Medulla oblongata (tissue), 1 donor: Measurements from ENCODE around the gene ARL5B.
"Not testable (repeated sequence)": the region's sequence is repeated elsewhere in the genome, so short reads cannot be mapped to it uniquely, and the experiment has no call there.

Source experiments
- DNase-seq: peaks from one replicate; pipeline ENCODE4 v3.0.0-alpha.2; 2015; ENCODE audit errors: extremely low spot score

ARL5B gene, protein sequence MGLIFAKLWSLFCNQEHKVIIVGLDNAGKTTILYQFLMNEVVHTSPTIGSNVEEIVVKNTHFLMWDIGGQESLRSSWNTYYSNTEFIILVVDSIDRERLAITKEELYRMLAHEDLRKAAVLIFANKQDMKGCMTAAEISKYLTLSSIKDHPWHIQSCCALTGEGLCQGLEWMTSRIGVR

GRCh38 chr10:18659125-18659818 lies at the start of gene ARL5B:
Gene ARL5B (plus strand): TSS chr10:18659431. CDS start chr10:18659638, 207 bp downstream.
- peak; percentile 97 for DNase-seq

DNA sequence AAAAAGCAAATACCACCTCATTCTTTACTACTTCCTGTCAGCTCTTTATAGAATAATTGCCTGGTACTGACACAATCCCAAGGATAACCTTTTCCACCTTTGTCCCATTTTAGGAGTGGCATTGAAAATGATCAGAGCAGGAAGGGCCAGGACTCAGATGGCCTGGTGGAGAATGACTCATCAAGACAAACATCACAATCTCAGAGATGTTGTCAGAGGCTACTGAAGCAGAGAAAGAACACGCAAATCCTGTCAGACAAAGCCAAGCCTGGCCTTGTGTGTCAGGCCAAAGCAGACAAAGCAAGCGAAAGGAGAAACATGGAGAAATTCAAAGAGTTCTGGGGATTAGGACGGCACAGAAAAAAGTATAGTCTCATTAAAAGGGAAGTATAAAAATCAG lies 48.7 kb upstream of the ARL5B start:
- DNase-seq = no peak

DNA sequence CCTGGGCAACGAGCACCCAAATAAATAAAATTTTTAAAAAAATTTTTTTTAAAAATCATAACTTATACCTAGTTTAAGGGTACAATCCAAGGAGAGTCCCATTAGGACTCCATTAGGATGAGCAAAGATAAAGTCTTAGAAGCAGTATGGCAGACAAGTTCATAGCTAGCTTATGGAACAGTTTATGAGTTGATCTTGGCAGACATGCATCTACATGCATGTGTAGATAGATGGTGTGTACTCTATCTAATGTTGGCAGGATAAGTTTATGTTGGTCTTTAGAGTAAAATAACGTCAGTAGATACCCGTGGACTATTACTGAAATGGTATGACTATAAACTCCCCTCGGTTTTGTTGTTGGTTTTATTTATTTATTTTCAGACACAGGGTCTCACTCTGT lies 48.1 kb upstream of the ARL5B start:
- DNase-seq = no peak

DNA sequence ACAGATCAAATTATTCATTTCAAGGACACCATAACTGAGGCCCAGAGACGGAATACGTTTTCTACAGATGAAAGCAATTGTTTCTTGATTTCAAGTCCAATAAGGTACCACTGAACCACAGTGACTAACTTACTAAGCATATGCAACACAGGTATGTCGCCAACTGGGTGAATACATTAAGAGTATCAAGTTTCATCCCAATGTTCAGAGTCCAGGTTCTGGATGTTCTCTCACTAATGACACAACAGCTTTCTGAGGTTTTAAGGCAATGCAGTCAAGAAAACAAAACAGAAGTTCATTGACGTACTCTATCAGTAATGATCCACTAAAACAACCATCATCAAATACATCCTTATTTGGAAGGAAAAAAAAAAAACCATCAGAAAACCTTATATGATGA lies 43.6 kb upstream of the ARL5B start:
- no peak for DNase-seq

- DNase-seq = no peak
Measured at GRCh38 chr10:18616337-18616736, 42.9 kb upstream of the ARL5B start.

DNA sequence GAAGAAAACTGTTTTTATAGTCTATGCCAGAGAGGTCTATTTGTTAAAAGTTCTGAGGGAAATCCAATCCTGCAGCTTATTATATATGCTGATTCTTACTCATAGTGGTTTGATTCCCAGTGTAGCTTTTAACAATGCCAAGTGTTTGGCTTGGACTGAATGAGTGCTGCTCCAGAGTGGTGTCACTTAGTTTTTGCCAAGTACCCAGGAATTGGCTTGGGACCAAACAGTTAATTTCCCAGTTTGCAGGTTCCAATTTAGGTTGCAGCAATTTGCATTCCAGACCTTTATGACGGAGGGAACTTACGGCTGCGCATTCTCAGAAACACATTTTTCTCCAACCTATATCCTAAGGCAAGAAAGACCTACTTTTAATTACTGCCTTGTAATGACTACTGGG lies 40.2 kb upstream of the ARL5B start:
- DNase-seq = peak; percentile 47

DNA sequence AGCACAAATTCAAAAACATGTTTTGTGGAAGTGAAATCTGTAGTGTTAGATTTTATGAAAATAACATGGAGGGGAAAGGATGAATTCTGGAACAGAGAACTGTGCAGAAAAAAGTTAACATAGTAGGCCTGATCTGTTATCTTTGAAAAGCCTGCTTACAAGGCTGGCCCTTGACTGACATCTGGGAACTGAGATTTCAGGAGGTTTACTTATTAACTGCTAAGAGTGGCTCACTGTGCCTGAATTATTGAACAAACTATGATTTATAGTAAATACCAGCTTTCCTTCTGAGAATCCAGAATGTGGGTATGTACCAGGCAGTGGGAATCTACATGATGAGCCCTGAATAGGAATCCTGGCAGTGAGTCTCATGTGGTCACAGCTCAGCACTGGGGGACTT lies 38.4 kb upstream of the ARL5B start:
- no peak for DNase-seq

DNA sequence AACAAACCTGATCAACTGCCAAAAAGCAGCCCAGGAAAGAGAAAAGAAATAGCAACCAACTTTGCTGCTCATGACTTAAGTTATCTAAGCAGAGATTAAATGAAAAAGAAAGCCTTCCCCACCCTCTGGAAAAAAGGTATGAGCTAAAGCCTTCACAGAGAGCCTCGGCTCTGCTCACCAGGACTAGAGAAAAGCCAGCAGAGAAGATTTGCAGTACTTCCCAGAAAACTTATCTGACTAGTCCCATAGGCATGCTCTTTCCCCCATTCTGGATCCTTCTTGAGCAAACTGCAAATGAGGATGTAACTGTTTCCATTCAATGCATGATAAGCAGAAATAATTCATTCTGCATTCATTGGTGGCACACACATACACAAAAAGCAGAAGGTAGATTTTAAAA lies 35.6 kb upstream of the ARL5B start:
- not testable (repeated sequence) for DNase-seq

- DNase-seq = no peak
Measured at GRCh38 chr10:18625886-18626285, 33.3 kb upstream of the ARL5B start.

- DNase-seq = not testable (repeated sequence)
Measured at GRCh38 chr10:18627452-18628018, 31.7 kb upstream of the ARL5B start.

DNA sequence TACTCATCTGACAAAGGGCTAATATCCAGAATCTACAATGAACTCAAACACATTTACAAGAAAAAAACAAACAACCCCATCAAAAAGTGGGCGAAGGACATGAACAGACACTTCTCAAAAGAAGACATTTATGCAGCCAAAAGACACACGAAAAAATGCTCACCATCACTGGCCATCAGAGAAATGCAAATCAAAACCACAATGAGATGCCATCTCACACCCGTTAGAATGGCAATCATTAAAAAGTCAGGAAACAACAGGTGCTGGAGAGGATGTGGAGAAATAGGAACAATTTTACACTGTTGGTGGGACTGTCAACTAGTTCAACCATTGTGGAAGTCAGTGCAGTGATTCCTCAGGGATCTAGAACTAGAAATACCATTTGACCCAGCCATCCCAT lies 26.7 kb upstream of the ARL5B start:
- DNase-seq = not testable (repeated sequence)

- DNase-seq = no peak
Measured at GRCh38 chr10:18635995-18636394, 23.2 kb upstream of the ARL5B start.

GRCh38 chr10:18637400-18637799 lies 21.8 kb upstream of the ARL5B start:
- DNase-seq = not testable (repeated sequence)

- DNase-seq = not testable (repeated sequence)
Measured at GRCh38 chr10:18639719-18640118, 19.5 kb upstream of the ARL5B start.

DNA sequence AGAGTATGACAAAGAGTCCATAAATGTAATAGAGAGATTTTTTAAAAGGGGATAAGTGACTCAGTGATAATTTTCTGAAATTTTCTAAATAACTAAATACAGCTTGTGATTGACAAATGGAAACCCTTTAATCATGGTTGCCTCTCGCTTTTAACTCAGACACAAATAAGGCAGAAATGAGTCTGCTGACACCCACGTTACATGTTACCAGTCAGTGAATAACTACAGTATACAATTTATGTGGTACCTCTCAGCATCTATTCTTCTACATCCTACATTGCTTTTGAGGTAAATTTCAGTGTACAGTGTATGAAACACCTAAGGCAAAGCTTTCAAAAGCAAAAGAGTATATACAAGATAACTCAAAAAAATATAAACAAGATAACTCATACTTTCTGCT lies 12.1 kb upstream of the ARL5B start:
- no peak for DNase-seq

DNA sequence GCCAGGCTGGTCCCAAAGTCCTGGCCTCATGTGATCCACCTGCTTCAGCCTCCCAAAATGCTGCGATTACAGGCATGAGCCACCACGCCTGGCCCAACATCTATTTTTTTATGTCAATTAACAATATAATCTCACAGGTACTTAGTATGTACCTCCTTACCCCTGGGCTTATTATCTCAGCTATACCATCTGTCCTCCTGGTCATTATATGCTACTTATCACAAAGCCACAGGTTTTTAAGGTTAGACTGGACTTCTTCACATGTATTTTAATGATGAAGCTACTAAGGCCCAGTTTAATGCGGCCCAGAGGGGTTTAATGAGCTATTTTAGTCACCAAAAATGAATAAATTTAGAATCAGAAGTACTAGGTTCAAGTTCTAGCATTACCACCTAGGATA lies 11.3 kb upstream of the ARL5B start:
- DNase-seq = no peak

DNA sequence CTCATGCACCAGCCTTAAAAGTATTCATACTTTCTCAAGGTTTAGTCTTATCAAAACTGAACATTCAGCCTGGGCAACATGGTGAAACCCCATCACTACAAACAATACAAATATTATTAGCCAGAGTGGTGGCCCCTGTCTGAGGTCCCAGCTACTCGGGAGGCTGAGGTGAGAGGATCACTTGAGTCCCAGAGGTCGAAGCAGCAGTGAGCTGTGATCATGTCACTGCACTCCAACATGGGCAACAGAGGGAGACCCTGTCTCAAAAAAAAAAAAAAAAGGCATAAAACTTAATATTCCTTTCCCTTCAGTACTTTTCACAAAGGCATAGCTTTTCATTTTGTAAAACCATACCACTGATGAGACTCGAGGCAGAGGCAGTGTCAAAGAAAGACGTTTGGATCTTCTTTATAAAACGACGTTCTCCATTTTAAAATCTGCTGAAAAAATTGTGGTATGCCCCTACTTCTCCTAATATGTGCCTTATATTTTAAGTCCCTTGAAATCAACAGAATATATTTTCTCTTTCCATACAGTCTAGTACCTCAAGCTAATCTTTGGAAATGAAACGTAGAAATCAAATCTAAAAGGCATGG lies 9.8 kb upstream of the ARL5B start:
- no peak for DNase-seq

GRCh38 chr10:18650404-18650997 lies 8.7 kb upstream of the ARL5B start:
- DNase-seq = no peak

DNA sequence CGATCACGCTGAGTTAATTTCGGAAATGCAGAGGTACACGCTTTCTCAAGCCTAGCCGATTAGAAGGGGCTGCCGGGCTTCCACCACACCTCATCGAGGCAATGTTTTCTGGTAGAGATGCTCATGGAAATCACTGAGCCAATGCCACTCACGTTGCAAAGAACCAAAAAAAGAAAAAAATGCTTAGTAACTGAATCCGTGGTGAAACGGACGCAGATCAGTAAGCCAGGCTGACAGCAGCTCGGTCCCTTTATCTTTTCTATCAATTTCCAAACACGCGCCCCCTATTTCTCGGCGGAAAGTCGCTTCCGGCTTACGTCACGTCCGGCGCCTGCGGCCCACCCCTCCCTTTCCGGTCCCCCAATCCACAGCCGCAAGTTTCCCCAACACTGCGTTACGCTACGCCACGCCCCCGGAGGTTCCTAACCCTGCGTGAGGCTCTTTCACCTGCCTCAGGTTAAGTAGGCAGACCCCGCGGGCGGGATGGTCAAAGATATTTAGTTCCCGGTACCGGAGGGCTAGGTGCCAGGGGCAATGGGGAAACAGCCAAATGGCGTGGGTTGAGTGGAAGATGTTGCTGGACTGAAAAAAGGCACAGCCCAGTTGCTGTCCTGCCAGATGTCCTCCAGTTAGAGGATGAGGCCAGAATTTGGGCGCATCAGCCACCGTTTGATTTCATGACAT lies 7.8 kb upstream of the ARL5B start, which contains the start of gene NSUN6:
NSUN6 (minus strand) TSS at position 264 of the 684 bp plus-strand sequence. CDS start 384 bp downstream, outside the sequence.
- DNase-seq = peak; percentile 92

GRCh38 chr10:18653112-18653511 lies 6.1 kb upstream of the ARL5B start:
- no peak for DNase-seq

- no peak for DNase-seq
Measured at GRCh38 chr10:18656724-18657123, 2.5 kb upstream of the ARL5B start.
